Esophagus mucosa (tissue), 1 donor: ENCODE data around the gene ARHGAP19. TPM values are rescaled to one million over a fixed set of nuclear protein-coding genes. Genes with fewer than 3 reads are reported as not detected.

ENCODE experiments used
- ATAC-seq: fragments of 200-7000 bp; cut with Tn5 transposase; one replicate; pipeline ENCODE4 v1.9.1; 2020
- total RNA-seq: library from RNA; stranded (reverse); gene quantifications from one replicate; pipeline ENCODE4 v1.2.4, GENCODE V29; 2023
- donor health status: DM: yes; HTN: yes; CAD: no.

ARHGAP19 gene
- total RNA-seq, 1 donor from 2014 or later, result 10.1 TPM

- ATAC-seq, result no peak
Measured at GRCh38 chr10:97190450-97190849, 102.0 kb downstream of the ARHGAP19 start.

GRCh38 chr10:97188261-97188711, 104.2 kb downstream of the ARHGAP19 start:
- no peak for ATAC-seq

GRCh38 chr10:97186911-97187310, 105.5 kb downstream of the ARHGAP19 start:
- no peak for ATAC-seq

- no peak for ATAC-seq
Measured at GRCh38 chr10:97185326-97186058, 106.9 kb downstream of the ARHGAP19 start, which contains the start of gene SLIT1. Gene SLIT1 (minus strand): TSS chr10:97185959. CDS start chr10:97185674, 285 bp downstream.

- ATAC-seq, result no peak
Measured at GRCh38 chr10:97184971-97185325, 107.5 kb downstream of the ARHGAP19 start.

GRCh38 chr10:97183314-97183713, 109.1 kb downstream of the ARHGAP19 start:
- ATAC-seq, result no peak

- no peak for ATAC-seq
Measured at GRCh38 chr10:97182288-97182990, 110.0 kb downstream of the ARHGAP19 start.

- ATAC-seq, result no peak
Measured at GRCh38 chr10:97180986-97181385, 111.5 kb downstream of the ARHGAP19 start.

GRCh38 chr10:97180363-97180755, 112.1 kb downstream of the ARHGAP19 start:
- no peak for ATAC-seq

GRCh38 chr10:97179731-97180362, 112.6 kb downstream of the ARHGAP19 start:
- no peak for ATAC-seq

- ATAC-seq, result no peak
Measured at GRCh38 chr10:97179311-97179710, 113.1 kb downstream of the ARHGAP19 start.

GRCh38 chr10:97178074-97178473, 114.4 kb downstream of the ARHGAP19 start:
- no peak for ATAC-seq

GRCh38 chr10:97176226-97176625, 116.2 kb downstream of the ARHGAP19 start:
- no peak for ATAC-seq

- peak; percentile 20 for ATAC-seq
Measured at GRCh38 chr10:97175586-97175985, 116.9 kb downstream of the ARHGAP19 start.

GRCh38 chr10:97174941-97175340, 117.5 kb downstream of the ARHGAP19 start:
- ATAC-seq, result no peak

- ATAC-seq, result no peak
Measured at GRCh38 chr10:97174276-97174775, 118.1 kb downstream of the ARHGAP19 start.

- ATAC-seq, result no peak
Measured at GRCh38 chr10:97173036-97173435, 119.4 kb downstream of the ARHGAP19 start.

Other genes starting within 250 kb of the ARHGAP19 start
- gene SLIT1, start 106.7 kb downstream of the ARHGAP19 start, total RNA-seq, result 0.16 TPM
- gene FRAT1, start 26.6 kb upstream of the ARHGAP19 start, total RNA-seq, result 1.6 TPM
- 8.4 TPM for gene FRAT2, start 42.1 kb upstream of the ARHGAP19 start, total RNA-seq
- gene RRP12, start 108.7 kb upstream of the ARHGAP19 start, total RNA-seq, result 25.8 TPM
- gene PGAM1, start 133.6 kb upstream of the ARHGAP19 start, total RNA-seq, result 324 TPM
- gene EXOSC1, start 153.4 kb upstream of the ARHGAP19 start, total RNA-seq, result 30.8 TPM
- gene ZDHHC16, start 153.5 kb upstream of the ARHGAP19 start, total RNA-seq, result 23.0 TPM
- 44.0 TPM for gene MMS19, start 205.8 kb upstream of the ARHGAP19 start, total RNA-seq
- gene UBTD1, start 206.3 kb upstream of the ARHGAP19 start, total RNA-seq, result 5.1 TPM